Measurements from ENCODE around the gene ACTMAP. TPM values are rescaled to one million over a fixed set of nuclear protein-coding genes. Genes with fewer than 3 reads are reported as not detected.

ACTMAP gene
- polyA plus RNA-seq, 4 donors: 9.4 to 22.5 (median 16.0) TPM

GRCh38 chr19:40723661-40724254, 26.5 kb downstream of the ACTMAP start:
- no peak for DNase-seq (ENCODE audit: low read depth in 4 of 4, low spot score in 3 of 4)

- DNase-seq (ENCODE audit: low read depth in 4 of 4, low spot score in 3 of 4): no peak
These were observed 28.2 kb downstream of the ACTMAP start for GRCh38 chr19:40721936-40722661.

- DNase-seq (ENCODE audit: low read depth in 4 of 4, low spot score in 3 of 4): no peak
These were observed 29.2 kb downstream of the ACTMAP start for GRCh38 chr19:40721140-40721486.

GRCh38 chr19:40719414-40719894, 30.8 kb downstream of the ACTMAP start:
- no peak for DNase-seq (ENCODE audit: low read depth in 4 of 4, low spot score in 3 of 4)

GRCh38 chr19:40718774-40719391, 31.4 kb downstream of the ACTMAP start:
- DNase-seq (ENCODE audit: low read depth in 4 of 4, low spot score in 3 of 4): peak in 1 of 4 donors; percentile 46

- no peak for DNase-seq (ENCODE audit: low read depth in 4 of 4, low spot score in 3 of 4)
These were observed 32.1 kb downstream of the ACTMAP start for GRCh38 chr19:40717880-40718773.

GRCh38 chr19:40717325-40717879, 32.9 kb downstream of the ACTMAP start:
- no peak for DNase-seq (ENCODE audit: low read depth in 4 of 4, low spot score in 3 of 4)

GRCh38 chr19:40716482-40717324, 33.6 kb downstream of the ACTMAP start, which contains the start of the genes COQ8B and ITPKC:
TSS of gene COQ8B (minus strand) at chr19:40716886. CDS start at chr19:40714632, 2,254 bp downstream.
TSS of gene ITPKC (plus strand) at chr19:40717112. CDS start at chr19:40717136, 24 bp downstream.
- DNase-seq (ENCODE audit: low read depth in 4 of 4, low spot score in 3 of 4): peak; percentile 96 to 99 (median 97)

- no peak for DNase-seq (ENCODE audit: low read depth in 4 of 4, low spot score in 3 of 4)
These were observed 34.2 kb downstream of the ACTMAP start for GRCh38 chr19:40716031-40716481.

GRCh38 chr19:40714441-40715299, 35.6 kb downstream of the ACTMAP start:
- peak; percentile 84 to 91 (median 89) for DNase-seq (ENCODE audit: low read depth in 4 of 4, low spot score in 3 of 4)

- no peak for DNase-seq (ENCODE audit: low read depth in 4 of 4, low spot score in 3 of 4)
These were observed 36.3 kb downstream of the ACTMAP start for GRCh38 chr19:40713939-40714338.

- DNase-seq (ENCODE audit: low read depth in 4 of 4, low spot score in 3 of 4): no peak
These were observed 40.5 kb downstream of the ACTMAP start for GRCh38 chr19:40709817-40710216.

GRCh38 chr19:40707615-40708014, 42.7 kb downstream of the ACTMAP start:
- no peak for DNase-seq (ENCODE audit: low read depth in 4 of 4, low spot score in 3 of 4)

- no peak for DNase-seq (ENCODE audit: low read depth in 4 of 4, low spot score in 3 of 4)
These were observed 44.2 kb downstream of the ACTMAP start for GRCh38 chr19:40705950-40706619.

- no peak for DNase-seq (ENCODE audit: low read depth in 4 of 4, low spot score in 3 of 4)
These were observed 45.0 kb downstream of the ACTMAP start for GRCh38 chr19:40705362-40705651.

- no peak for DNase-seq (ENCODE audit: low read depth in 4 of 4, low spot score in 3 of 4)
These were observed 45.6 kb downstream of the ACTMAP start for GRCh38 chr19:40704491-40705361.
